GM20000 (cell line): Measurements from ENCODE around the gene NUP37.
"Not testable (repeated sequence)": the region's sequence is repeated elsewhere in the genome, so short reads cannot be mapped to it uniquely, and the experiment has no call there.

ENCODE experiments used
- DNase-seq: peaks from one replicate; pipeline ENCODE4 v3.0.0; 2012; ENCODE audit warnings: low spot score
- TF ChIP-seq, protein P1 (sequence below): IDR thresholded peaks from 2 replicates; pipeline ENCODE4 v1.5.1; 2012; ENCODE audit warnings: mild to moderate bottlenecking, control low read depth; ENCODE audit errors: extremely low read depth, missing control alignments

The NUP37 gene, protein sequence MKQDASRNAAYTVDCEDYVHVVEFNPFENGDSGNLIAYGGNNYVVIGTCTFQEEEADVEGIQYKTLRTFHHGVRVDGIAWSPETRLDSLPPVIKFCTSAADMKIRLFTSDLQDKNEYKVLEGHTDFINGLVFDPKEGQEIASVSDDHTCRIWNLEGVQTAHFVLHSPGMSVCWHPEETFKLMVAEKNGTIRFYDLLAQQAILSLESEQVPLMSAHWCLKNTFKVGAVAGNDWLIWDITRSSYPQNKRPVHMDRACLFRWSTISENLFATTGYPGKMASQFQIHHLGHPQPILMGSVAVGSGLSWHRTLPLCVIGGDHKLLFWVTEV

DNA sequence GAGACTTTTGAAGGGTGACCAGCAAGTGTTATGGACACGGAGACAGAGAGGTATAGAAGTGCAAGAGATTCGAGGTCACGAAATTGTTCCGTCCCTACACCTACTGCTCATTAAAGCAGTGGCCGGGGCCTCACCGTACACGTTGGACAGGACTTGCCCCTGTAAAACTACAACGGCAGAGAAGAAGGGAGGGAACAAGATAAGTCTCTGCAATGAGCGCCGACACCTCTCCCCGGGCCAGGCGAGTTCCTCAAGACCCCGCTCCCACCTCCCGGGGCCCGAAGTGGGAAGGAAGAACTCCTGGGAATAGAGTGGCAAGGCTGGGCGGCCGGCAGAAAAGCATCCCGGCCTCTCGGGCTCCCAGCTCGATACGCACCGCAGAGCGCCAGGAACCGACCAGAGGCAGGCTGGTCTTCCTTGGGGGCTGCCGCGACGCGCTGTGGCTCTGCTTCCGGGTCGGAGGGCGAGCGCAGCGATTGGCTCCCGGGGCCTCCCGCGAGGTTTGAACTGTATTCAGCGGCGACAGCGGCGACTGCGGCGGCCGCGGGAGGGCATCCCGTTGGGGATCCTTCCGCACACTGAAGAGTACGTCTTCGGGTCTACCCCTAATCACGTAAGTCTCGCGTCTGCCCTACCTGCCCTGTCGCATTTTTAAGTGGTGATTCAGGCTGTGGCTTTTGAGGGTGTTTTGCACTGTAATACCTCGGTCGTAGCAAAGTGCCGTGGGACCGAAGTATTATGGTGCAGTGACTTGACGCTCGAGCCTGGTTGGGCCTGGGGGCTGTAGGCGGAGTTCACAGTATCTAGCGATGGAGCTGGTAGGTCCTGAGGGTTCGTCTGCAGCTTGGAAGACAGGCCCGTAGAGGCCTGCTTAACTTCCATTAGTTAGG, at the start of gene NUP37, which contains the start of gene PARPBP:
Gene NUP37 (minus strand): TSS at position 441 of the 890 bp plus-strand sequence. CDS start 1,596 bp downstream, outside the sequence.
Gene PARPBP (plus strand): TSS at position 510 of the 890 bp plus-strand sequence. CDS start 3,706 bp downstream, outside the sequence.
- TF ChIP-seq, protein P1, sequence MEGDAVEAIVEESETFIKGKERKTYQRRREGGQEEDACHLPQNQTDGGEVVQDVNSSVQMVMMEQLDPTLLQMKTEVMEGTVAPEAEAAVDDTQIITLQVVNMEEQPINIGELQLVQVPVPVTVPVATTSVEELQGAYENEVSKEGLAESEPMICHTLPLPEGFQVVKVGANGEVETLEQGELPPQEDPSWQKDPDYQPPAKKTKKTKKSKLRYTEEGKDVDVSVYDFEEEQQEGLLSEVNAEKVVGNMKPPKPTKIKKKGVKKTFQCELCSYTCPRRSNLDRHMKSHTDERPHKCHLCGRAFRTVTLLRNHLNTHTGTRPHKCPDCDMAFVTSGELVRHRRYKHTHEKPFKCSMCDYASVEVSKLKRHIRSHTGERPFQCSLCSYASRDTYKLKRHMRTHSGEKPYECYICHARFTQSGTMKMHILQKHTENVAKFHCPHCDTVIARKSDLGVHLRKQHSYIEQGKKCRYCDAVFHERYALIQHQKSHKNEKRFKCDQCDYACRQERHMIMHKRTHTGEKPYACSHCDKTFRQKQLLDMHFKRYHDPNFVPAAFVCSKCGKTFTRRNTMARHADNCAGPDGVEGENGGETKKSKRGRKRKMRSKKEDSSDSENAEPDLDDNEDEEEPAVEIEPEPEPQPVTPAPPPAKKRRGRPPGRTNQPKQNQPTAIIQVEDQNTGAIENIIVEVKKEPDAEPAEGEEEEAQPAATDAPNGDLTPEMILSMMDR, result no peak
- peak; percentile 86 for DNase-seq

DNA sequence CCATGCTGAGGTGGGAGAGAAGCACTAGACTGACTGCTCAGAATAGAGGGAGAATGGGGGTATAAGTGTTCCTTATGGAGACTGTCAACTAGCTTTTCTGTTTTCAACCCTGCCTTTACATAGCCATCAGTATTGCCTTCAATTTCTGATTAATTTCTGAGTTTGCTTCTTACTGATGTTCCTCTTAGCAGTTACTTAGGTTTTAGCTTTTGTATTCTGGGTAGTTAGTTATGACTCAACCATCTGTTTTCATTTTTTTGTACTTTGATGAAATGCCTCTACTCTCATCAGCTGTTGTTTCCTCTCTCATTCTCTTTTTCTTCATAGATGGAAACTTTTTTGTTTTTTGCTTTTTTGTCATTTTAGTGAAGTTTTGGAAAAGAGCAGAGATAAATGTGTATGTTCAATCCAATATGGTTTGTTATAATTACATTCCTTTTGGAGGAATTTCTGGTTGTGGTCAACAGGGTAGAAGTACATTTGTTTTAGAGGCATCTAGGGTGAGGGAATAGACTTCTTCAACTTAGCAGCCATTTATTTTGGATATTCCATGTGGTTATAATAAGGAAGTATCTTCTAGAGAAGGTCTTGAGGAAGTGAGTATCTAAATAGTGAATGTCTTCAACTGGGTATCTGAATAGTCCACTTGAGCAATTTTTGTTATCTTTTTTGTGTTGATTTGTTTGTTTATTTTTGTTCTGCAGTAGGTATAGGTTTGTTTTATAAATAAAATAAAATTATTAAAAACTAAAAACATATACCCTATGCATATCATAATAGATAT, 48.1 kb upstream of the NUP37 start:
- DNase-seq, result peak; percentile 12

DNA sequence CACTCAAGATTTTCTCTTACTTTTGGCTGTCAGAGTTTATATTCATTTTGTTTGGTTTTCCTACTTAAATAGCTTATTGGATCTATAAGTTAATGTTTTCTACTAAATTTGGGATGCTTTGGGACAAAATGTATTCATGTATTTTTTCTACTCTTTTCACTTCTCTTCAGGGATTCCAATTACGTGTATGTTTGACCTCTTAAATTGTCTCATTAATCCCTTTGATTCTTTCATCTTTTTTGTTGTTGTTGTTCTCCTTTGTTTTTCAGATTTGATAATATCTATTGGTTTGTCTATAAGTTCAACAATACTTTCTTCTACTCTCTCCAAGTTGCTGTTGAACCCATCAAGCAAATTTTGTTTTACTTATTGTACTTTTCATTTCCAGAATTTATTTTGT, 43.5 kb upstream of the NUP37 start:
- no peak for DNase-seq
- TF ChIP-seq, protein P1, result no peak

More for the DNA sequence above, 48.1 kb upstream of the NUP37 start:
- TF ChIP-seq, protein P1, result no peak

DNA sequence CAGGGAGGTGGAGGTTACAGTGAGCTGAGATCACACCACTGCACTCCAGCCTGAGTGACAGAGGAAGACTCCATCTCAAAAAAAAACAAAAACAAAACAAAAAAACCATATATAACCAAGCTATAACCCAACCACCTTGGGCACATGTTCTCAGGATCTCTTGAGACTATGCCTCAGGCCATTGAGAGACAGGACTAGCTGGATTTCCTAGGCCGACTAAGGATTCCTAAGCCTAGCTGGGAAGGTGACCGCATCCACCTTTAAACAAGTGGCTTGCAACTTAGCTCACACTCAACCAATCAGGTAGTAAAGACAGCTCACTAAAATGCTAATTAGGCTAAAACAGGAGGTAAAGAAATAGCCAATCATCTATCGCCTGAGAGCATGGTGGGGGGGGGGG, 35.3 kb upstream of the NUP37 start:
- DNase-seq, result not testable (repeated sequence)

DNA sequence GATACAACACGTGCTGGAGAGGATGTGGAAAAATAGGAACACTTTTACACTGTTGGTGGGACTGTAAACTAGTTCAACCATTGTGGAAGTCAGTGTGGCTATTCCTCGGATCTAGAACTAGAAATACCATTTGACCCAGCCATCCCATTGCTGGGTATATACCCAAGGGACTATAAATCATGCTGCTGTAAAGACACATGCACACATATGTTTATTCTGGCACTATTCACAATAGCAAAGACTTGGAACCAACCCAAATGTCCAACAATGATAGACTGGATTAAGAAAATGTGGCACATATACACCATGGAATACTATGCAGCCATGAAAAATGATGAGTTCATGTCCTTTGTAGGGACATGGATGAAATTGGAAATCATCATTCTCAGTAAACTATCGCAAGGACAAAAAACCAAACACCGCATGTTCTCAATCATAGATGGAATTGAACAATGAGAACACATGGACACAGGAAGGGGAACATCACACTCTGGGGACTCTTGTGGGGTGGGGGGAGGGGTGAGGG, 27.2 kb upstream of the NUP37 start:
- DNase-seq, result not testable (repeated sequence)

DNA sequence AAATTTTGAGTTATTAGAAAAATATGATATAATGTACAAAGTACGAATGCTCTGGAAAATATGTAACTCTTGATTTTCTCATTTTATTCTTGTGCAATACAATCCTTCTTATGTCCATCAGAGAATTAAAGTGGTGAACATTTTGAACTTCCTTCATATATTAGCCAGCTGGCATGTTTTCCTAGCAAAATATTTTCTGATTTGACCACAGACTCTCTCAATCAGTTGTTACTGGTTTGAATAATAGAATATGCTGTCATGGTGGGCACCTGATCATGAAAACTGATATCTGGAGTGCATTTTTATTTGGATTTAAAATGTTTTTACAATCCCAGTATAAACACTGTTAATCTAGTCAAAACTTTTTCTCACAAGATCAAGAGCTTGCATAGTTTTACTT, 24.3 kb upstream of the NUP37 start:
- TF ChIP-seq, protein P1, result no peak
- DNase-seq, result no peak

DNA sequence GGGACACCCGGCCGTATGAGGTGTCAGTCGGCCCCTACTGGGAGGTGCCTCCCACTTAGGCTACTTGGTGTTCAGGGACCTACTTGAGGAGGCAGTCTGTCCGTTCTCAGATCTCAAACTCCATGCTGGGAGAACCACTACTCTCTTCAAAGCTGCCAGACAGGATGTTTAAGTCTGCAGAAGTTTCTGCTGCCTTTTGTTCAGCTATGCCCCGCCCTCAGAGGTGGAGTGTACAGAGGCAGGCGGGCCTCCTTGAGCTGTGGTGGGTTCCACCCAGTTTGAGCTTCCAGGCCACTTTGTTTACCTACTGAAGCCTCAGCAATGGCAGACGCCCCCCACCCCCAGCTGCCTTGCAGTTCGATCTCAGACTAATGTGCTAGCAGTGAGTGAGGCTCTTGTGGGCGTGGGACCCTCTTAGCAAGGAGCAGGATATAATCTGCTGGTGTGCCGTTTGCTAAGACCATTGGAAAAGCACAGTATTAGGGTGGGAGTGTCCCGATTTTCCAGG, 23.0 kb upstream of the NUP37 start:
- not testable (repeated sequence) for DNase-seq

DNA sequence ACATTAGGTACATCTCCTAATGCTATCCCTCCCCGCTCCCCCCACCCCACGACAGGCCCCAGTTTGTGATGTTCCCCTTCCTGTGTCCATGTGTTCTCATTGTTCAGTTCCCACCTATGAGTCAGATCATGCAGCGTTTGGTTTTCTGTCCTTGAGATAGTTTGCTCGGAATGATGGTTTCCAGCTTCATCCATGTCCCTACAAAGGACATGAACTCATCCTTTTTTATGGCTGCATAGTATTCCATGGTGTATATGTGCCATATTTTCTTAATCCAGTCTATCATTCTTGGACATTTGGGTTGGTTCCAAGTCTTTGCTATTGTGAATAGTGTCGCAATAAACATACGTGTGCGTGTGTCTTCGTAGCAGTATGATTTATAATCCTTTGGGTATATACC, 17.7 kb upstream of the NUP37 start:
- DNase-seq, result not testable (repeated sequence)

DNA sequence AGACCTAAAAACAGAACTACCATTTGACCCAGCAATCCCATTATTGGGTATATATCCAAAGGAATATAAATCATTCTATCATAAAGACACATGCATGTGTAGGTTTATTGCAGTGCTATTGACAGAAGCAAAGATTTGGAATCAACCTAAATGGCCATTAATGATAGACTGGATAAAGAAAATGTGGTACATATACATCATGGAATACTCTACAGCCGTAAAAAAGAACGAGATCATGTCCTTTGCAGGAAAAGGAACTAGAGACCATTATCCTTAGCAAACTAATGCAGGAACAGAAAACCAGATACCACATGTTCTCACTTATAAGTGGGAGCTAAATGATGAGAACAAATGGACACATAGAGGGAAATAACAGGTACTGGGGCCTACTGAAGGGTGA, 11.5 kb upstream of the NUP37 start:
- not testable (repeated sequence) for DNase-seq

DNA sequence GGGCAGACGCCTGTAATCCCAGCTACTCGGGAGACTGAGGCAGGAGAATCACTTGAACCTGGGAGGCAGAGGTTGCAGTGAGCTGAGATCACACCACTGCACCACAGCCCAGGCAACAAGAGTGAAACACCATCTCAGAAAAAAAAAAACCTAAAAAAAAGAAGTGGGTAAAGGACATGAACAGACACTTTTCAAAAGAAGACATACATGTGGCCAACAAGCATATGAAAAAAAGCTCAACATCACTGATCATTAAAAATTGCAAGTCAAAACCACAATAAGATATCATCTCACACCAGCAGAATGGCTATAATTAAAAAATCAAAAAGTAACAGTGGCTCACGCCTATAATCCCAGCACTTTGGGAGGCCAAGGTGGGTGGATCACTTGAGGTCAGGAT, 10.8 kb upstream of the NUP37 start:
- not testable (repeated sequence) for DNase-seq

DNA sequence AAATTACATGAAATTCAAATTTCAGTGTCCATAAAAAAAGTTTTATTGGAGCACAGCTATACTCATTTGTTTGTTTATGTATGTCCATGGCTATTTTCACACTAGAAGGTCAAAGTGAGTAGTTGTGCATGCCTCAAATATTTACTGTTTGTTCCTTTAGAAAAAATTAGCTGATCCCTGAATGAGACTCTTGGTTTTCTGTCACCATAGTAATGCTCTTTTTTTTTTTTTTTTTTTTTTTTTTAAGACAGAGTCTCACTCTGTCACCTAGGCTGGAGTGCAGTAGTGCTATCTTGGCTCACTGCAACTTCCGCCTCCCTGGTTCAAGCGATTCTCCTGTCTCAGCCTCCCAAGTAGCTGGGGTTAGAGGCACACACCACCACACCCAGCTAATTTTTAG, 1.4 kb upstream of the NUP37 start:
- not testable (repeated sequence) for DNase-seq
